ENCODE measurements around the gene CARMIL1.

- TF ChIP-seq CTCF (IDR thresholded peaks at IDR 0.05) (no peak), POLR2A (IDR thresholded peaks at IDR 0.05) (no peak)
Observed at GRCh38 chr6:25402125-25402524, 123.0 kb downstream of the CARMIL1 start.
